GM21528 (cell line): Measurements from ENCODE around the gene RBP4.

Source experiments
- ATAC-seq: cut with Tn5 transposase; IDR thresholded peaks from one replicate; pipeline ENCODE4 v1.9.1; 2021; ENCODE audit warnings: mild to moderate bottlenecking, moderate library complexity; ENCODE audit not compliant: unreplicated experiment, low FRiP score

The RBP4 gene

DNA sequence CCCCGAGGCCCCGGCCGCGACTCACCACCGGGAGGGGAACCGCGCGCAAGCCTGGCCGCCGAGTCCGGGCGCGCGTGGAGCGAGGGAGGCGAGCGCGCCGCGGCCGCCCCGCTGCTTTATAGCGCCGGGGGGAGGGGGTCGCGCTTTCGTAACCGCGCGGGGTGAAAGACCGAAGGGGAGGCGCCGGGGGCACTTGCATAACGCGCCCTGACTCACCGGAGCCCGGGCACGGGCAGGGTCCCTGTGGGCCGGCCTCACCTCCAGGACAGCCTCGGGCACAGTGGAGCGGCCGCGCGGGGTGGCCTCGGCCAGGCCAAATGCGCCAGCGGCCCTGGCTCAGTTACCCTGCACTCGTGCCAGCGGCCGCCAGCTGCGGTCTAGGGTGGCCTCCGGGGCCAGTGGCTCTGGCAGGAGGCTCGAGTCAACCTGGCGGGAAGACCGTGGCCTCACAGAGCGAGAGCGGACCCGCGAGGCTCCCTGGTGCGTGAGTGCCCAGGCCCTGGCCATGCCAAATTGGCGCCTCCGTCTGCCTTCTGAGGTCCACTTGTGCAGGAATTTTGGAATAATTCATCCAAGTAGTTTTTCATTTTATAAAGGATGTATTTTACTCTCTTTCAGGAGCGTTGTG, at the start of gene RBP4:
RBP4 (minus strand) TSS at position 90 of the 628 bp plus-strand sequence. CDS start 207 bp downstream, outside the sequence.
- ATAC-seq, result no peak

- ATAC-seq, result no peak
These were observed 38.8 kb upstream of the RBP4 start for GRCh38 chr10:93639791-93640190.

DNA sequence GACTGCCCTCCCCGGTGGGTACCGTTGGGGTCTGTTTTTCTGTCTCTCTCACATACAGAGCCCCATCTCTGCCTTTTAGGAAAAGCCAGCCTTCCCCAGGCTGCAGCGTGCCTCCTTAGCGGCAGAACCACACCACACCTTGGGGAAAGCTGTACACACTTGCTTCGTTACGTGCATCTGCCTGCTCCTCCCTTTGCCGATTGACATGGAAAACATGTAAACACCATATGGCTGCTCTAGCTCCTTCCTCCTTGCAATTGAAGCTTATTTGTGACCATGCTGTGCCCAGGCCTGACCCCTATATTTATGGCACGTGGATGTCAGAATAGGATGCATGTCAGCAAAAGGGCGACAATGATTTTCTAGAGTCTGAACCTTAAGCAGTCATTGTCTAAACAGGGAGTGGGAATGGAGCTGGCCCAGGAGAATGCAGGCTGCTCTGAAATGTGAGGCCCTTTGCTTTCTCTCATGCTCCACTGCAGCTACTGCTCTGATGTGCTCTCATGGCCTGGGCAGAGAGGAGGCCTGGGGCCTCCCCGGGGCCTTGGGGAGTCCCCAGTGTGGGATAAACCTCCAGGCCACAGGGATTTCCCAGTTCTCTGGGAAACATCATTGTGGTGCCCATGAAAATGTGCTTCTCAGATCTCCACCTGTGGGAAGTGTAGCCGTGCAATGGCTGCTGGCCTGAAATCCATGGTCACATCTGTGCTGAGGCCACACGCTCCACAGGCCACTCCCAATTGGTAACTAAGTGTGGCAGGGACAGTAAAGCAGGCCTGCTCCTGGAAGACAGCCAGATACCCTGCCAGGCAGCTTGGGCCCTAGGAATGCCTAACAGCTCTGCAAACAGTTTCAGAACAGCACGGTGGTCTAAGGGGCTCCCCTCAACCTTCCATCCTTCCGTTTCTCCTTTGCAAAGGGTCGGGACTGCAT, 29.9 kb upstream of the RBP4 start:
- no peak for ATAC-seq

DNA sequence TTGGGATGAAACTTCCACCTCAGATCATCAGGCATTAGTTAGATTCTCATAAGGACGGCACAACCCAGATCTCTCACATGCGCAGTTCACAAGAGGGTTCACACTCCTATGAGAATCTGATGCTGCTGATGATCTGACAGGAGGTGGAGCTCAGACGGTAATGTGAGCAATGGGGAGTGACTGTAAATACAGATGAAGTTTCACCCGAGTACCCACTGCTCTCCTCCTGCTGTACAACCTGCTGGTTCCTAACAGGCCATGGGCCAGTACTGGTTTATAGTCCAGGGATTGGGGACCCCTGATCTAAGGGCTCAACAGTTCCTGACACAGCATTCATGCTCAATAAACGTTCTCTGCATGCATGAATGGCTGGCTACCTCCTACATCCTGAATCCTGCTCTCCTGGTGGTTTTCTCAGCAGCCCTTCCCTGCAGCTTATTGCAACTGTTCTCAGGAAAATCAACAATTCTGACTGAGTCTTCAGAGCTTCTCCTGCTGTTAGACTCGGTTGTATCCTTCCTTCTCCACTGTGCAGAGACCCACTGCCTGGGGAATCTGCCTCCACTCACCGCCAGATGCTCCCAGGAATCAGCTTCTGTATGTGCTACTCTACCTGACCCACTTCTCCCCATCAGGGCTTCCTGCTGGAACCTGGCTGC, 28.7 kb upstream of the RBP4 start:
- ATAC-seq, result no peak

DNA sequence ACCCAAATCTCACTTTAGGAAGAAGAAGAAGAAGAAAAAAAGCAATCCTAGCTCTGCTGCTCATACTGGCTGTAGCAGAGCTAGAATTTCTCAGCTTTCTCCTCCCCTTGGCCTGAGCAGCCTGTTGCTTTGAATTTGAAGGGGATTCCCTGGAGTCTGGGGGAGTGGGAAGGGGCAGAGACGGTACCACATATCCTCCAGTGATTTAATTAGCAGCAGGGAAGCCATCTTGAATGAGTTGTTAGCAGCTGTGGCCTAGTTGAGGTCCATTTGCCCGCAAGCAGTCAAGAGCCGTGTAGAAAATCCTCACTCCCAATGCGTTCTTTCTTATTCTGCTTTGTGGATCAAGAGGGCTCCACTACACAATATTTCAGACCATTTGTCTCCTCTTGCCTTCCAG, 27.8 kb upstream of the RBP4 start:
- ATAC-seq, result no peak

GRCh38 chr10:93622942-93623341, 21.9 kb upstream of the RBP4 start:
- no peak for ATAC-seq

DNA sequence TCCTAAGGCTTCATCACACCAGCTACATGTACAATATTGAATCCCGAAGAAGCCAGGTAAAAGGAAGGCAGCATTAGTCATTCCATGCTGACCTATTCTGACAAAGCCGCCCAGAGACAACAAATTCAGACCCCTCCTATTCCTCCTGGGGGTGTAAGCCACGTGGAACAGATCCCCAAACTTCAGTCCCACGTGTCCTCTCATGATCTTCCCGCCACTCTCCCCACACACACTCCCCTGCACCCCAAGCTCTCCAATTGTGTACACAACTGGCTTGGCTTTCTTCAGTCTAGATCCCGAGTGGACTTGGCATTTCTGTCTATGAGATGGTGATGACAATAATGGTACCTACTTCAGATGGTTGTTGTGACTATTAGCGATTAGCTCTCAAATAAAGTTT, 19.9 kb upstream of the RBP4 start:
- ATAC-seq, result no peak

- ATAC-seq, result no peak
These were observed 14.7 kb upstream of the RBP4 start for GRCh38 chr10:93615576-93616235.

GRCh38 chr10:93614101-93614825, 13.2 kb upstream of the RBP4 start:
- ATAC-seq, result no peak

GRCh38 chr10:93613126-93613525, 12.1 kb upstream of the RBP4 start:
- no peak for ATAC-seq

- ATAC-seq, result no peak
These were observed 11.3 kb upstream of the RBP4 start, which contains the start of gene PDE6C for GRCh38 chr10:93612311-93612710. TSS of gene PDE6C (plus strand) at chr10:93612537. CDS start at chr10:93612726, 189 bp downstream.

GRCh38 chr10:93608421-93608820, 7.4 kb upstream of the RBP4 start:
- ATAC-seq, result no peak

DNA sequence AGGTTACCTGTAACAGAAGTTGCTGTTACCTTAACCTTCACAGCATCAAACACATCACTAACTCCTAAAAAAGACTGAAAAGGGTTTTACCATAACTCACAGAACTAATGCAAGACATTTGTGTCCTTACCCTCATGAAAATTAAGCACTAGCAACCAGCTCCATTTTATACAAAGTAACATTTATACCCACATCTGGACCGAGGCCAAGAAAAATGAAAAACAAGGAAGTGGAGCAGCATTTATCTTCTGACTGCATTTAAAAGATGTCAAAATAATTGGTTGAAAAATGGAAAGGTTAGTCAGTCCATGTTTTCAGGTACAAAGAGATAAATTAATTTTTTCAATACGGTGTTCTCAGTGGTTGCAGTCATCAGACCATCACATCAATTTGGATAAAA, 3.1 kb upstream of the RBP4 start:
- no peak for ATAC-seq

GRCh38 chr10:93603023-93603422, 2.0 kb upstream of the RBP4 start:
- ATAC-seq, result no peak

DNA sequence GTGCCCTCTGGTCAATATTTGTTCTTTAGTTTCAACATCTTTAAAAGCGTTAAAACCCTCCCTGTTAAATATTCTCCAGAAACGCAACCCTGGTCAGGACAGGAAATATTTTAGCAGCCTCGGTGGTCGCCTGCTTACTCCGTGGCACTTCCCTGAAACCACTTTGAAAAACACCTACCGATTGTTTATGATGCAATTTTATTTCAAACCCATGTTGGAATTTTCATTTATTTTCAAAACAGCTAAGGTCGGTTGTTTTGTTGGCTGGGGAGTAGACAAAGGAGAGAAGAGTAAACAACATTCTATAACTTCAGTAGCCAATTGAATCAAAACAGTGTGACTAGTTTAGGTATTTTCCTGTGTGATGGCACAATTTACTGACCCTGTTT, 733 bp upstream of the RBP4 start:
- ATAC-seq, result no peak

- no peak for ATAC-seq
These were observed 439 bp downstream of the RBP4 start for GRCh38 chr10:93600446-93601145.

- no peak for ATAC-seq
These were observed 1.3 kb downstream of the RBP4 start for GRCh38 chr10:93599778-93600177.

GRCh38 chr10:93599335-93599734, 1.7 kb downstream of the RBP4 start:
- ATAC-seq, result no peak

DNA sequence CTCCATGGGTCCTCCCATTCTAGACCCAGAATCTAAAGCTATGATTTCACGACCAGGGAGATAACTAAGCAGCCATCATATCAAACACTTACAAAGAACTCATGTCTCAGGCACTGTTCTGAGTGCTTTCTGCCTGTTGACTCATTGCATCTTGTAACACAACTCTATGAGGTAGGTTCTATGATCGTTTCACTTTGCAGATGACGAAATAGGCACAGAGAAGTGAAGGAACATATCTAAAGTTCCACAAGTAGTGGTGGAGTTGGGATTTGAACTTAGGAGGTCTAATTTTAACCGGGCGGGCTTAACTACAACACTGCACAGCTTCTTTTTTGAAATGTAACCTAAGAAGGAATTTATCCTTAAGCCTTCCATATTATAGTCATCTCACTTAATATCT, 2.9 kb downstream of the RBP4 start:
- no peak for ATAC-seq
